Mucosa of descending colon (tissue), 3 donors: ENCODE measurements around the gene SLC17A2. TPM values are rescaled to one million over a fixed set of nuclear protein-coding genes. Genes with fewer than 3 reads are reported as not detected.

Experiments
- ATAC-seq: fragments of 200-7000 bp; cut with Tn5 transposase; one replicate; pipeline ENCODE4 v1.9.1; 2020; ENCODE audit warnings: mild to moderate bottlenecking, moderate library complexity
- DNase-seq, 3 donors: peaks; one replicate each; pipeline ENCODE4 v3.0.0-alpha.2; 2020
- H3K36me3 ChIP-seq: fragments of 200-600 bp; one replicate; pipeline ENCODE4 v1.8.0; 2021; ENCODE audit warnings: low read depth, mild to moderate bottlenecking
- H3K4me1 ChIP-seq: fragments of 200-600 bp; one replicate; pipeline ENCODE4 v1.8.0; 2021; ENCODE audit warnings: low read depth, mild to moderate bottlenecking
- H3K4me3 ChIP-seq: fragments of 200-600 bp; one replicate; pipeline ENCODE4 v1.8.0; 2021; ENCODE audit warnings: mild to moderate bottlenecking
- H3K9me3 ChIP-seq: fragments of 200-600 bp; one replicate; pipeline ENCODE4 v1.8.0; 2021; ENCODE audit warnings: mild to moderate bottlenecking
- intact Hi-C, 2 donors: fragments of 100-400 bp; cut with DNase I in 1 of 2; cut with micrococcal nuclease in 1 of 2; formaldehyde crosslinking; loops; one replicate each; pipeline versions ENCODE4 v1.11.0 to v1.11.1; 2022; cut with DNase I, micrococcal nuclease
- total RNA-seq, 3 donors: library from RNA; stranded (reverse); fragmentation: NEBNext Ultra II Directional in 2 of 3; extraction: Animal tissue kit (Norgen Biotek cat#: 25700) in 2 of 3; gene quantifications; one replicate each; pipeline versions ENCODE4 v1.2.1 to v1.2.4, GENCODE V29; 2021 to 2023
- TF ChIP-seq, protein P1 (sequence below): fragments of 200-600 bp; IDR thresholded peaks from one replicate; pipeline ENCODE4 v1.8.0; 2022; ENCODE audit warnings: antibody characterized with exemption, mild to moderate bottlenecking
- donor health status: DM: no; HTN: no; CAD: no; lungs with moderate emphysema.
- donor health status: DM: no; HTN: no; CAD: no.
- donor health status: DM: no; HTN: yes; CAD: no.

Gene SLC17A2
- total RNA-seq, 3 donors from 2014 or later = not detected

GRCh38 chr6:25895771-25896170 is 34.7 kb downstream of the SLC17A2 start:
- intact Hi-C loops = no loop called here
- ATAC-seq (no peak), DNase-seq (no peak)
- H3K4me3 ChIP-seq = no peak overlapping the region
- no peaks in the 10 kb centered on the region for H3K9me3 ChIP-seq
- no peaks in the 10 kb centered on the region for H3K4me1 ChIP-seq
- TF ChIP-seq, protein P1, sequence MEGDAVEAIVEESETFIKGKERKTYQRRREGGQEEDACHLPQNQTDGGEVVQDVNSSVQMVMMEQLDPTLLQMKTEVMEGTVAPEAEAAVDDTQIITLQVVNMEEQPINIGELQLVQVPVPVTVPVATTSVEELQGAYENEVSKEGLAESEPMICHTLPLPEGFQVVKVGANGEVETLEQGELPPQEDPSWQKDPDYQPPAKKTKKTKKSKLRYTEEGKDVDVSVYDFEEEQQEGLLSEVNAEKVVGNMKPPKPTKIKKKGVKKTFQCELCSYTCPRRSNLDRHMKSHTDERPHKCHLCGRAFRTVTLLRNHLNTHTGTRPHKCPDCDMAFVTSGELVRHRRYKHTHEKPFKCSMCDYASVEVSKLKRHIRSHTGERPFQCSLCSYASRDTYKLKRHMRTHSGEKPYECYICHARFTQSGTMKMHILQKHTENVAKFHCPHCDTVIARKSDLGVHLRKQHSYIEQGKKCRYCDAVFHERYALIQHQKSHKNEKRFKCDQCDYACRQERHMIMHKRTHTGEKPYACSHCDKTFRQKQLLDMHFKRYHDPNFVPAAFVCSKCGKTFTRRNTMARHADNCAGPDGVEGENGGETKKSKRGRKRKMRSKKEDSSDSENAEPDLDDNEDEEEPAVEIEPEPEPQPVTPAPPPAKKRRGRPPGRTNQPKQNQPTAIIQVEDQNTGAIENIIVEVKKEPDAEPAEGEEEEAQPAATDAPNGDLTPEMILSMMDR = no peak
- H3K36me3 ChIP-seq = no peaks in the 10 kb centered on the region

GRCh38 chr6:25893778-25894177 is 36.7 kb downstream of the SLC17A2 start:
- no peaks in the 10 kb centered on the region for H3K36me3 ChIP-seq
- H3K4me1 ChIP-seq = no peaks in the 10 kb centered on the region
- no peaks in the 10 kb centered on the region for H3K9me3 ChIP-seq
- TF ChIP-seq, protein P1 = no peak
- intact Hi-C loops = no loop called here
- H3K4me3 ChIP-seq = no peak overlapping the region
- no peak for DNase-seq
- no peak for ATAC-seq

DNA sequence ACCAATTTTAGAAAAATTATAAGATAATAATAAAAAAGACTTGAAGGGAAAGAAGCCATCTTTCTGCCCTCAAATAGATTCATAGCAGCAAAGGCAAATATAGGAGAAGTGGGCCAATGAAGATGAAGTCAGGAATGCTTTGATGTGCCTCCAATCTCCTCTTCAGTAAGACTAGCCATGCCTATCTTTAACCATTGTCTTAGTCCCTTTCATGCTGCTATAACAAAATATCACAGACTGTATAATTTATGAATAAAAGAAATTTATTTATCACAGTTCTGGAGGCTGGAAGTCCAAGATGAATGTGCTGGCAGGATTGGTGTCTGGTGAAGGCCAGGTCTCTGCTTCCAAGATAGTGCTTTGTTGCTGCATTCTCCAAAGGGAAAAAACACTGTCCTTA is 37.6 kb downstream of the SLC17A2 start:
- TF ChIP-seq, protein P1 = no peak
- DNase-seq = no peak
- Histone ChIP-seq H3K4me1 (no peaks in the 10 kb centered on the region), H3K4me3 (no peak overlapping the region), H3K36me3 (no peaks in the 10 kb centered on the region), H3K9me3 (no peaks in the 10 kb centered on the region)
- no peak for ATAC-seq
- intact Hi-C loops = no loop called here

- DNase-seq = peak in 1 of 3 donors; percentile 66
Measured at GRCh38 chr6:25889877-25890853, 40.3 kb downstream of the SLC17A2 start.

DNA sequence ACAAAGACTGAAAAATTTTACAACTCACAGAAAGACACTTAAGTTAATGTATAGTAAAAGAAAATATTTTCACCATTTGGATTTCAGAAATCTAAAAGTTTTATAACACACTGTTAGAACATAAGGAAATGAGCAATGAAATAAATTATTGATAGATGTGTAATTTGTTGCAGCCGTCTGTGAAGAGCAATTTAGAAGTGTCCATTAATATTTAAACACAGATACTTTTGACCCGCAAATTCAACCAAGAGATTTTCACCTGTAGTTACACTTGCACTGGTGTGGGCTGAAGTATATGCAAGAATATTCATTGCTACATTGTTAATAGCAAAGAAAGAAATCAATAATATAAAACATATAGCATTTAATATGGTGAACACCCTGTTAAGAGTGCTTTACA is 41.9 kb downstream of the SLC17A2 start:
- intact Hi-C loops = no loop called here
- no peak overlapping the region for H3K4me3 ChIP-seq
- ATAC-seq (no peak), DNase-seq (no peak)
- no peaks in the 10 kb centered on the region for H3K36me3 ChIP-seq
- TF ChIP-seq, protein P1 = no peak
- no peaks in the 10 kb centered on the region for H3K9me3 ChIP-seq
- no peaks in the 10 kb centered on the region for H3K4me1 ChIP-seq

More at GRCh38 chr6:25889877-25890853, 40.3 kb downstream of the SLC17A2 start:
- H3K9me3 ChIP-seq = no peaks in the 10 kb centered on the region
- intact Hi-C loops = no loop called here
- H3K4me3 ChIP-seq = no peak overlapping the region
- TF ChIP-seq, protein P1 = no peak
- H3K36me3 ChIP-seq = no peaks in the 10 kb centered on the region
- ATAC-seq = peak; percentile 84
- no peaks in the 10 kb centered on the region for H3K4me1 ChIP-seq
